ENCODE measurements around the gene CARS1.

The CARS1 gene

DNA sequence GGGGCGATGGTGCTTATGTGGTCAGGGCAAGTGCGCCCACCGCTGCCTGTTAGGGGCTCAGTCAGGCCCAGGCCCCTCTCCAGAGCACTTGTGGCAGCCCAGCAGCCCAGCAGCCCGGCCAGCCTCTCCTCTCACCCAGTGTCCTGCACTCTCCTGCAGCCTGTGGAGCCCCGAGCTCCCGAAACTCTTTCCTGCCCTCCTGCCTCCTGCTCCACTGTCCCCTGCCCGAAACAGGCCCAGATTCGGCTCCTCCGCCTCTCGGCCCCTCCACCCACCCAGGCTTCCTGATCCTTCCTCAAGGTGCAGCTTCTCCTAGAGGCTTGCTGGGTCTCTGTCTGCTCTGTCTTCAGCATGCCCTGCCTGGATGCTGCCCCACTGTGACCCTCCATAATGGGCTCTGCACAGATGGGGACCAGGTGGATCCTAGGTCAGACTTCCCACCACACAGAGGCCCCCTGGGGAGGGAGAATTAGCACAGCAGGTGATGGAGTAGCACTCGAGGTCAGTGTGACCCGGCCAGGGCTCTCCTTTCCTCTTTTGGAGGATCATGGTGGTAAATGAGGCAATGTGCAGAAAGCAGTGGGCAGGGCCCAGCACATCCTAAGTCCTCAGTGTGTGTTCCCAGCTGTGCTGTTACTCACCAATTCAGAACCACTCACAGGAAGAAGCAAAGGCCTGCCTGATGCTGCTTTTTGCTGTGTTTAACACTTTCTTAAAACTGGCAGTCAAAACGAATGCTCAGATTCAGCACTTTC, 46.5 kb downstream of the CARS1 start:
- no peak for DNase-seq (ENCODE audit: low read depth in 4 of 4, low spot score in 1 of 4)

DNA sequence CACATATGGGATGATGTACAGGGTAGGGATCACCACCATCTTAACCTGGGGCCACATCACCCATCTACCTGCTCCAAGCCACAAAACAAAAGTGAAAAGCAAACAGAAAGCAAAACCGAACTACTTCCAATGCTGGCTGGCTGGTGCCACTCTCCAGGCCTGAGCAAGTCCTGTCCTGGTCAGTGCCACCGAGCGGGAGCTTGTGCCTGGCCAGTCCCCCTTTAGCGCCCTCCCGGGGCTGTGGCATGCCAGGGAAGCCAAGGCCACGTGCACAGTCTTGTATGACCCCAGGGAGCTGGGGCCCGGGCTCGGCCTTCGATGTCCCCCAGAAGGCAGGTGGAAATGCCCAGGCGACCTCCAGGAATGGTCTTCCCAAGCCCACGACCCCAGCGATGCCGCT, 47.2 kb downstream of the CARS1 start:
- DNase-seq (ENCODE audit: low read depth in 4 of 4, low spot score in 1 of 4): no peak

DNA sequence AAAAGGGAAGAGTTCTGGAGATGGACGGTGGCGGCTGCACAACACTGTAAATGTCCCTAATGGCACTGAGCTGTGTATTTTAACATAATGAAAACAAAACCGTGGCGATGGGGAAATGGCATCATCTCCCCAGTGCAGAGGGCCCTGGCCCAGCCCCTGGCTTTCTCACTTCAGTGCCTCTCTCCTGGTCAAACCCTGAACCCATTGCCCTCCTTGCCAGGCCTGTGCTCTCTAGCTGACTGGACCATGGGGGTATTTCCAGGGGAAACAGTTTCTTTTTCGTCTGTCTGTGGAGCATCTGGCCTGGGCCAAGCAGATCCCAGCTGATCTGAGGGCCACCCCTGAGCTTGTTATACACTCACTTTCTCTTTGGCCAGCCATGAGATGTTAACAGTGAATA, 47.7 kb downstream of the CARS1 start:
- no peak for DNase-seq (ENCODE audit: low read depth in 4 of 4, low spot score in 1 of 4)

DNA sequence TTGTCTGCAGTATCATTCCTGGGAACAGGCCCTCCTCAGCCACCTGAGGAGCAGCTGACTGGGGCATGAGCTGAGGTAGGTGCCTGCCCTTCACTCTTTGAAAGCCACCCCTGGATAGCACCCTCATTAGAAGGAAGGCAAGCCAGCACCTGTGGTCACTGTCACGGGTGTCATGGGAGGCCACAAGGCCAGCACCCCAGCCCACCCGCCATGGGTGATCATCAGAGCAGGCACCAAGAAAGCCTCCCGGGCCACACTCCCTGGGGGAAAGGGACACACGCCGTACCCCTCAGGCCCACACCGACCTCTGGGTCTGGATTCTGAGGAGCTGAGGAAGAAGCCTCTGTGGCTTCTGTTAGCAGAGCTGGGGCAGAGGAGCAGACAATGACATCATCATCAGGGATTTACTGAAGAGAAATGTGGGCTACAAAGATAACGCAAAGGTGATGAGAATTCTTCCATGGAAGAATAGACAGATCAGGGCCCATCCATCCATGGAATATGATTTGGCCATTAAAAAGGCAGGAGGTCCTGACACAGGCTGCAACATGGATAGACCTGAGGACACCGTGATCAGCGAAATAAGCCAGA, 48.4 kb downstream of the CARS1 start:
- no peak for DNase-seq (ENCODE audit: low read depth in 4 of 4, low spot score in 1 of 4)

DNA sequence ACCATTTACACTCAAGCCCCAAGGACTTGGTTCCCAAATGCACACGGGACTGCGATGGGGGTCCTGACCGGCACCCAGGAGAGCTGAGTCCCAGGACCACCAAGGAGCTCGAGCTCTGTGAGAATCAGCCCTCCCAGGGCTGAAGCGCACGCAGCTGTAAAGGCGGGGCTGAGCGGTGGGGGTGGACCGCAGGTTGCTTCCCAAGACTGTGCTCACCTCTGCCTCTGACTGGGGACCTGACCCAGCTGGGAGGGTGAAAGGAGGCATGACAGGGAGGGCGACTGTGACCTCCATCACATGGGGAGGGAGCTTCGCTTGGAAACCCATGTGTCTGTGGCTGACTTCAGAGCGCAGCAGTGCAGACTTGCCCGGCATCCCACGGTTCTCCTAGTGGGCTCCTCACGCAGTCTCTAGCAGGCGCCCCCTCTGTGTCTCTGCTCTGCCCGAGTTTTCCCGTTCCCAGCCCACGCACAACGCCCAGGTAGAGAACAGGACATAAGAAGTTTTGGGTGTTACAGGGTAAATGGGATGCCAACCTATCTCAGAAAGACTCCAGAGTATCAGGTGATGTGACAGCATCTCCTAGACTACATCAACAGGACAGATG, 49.7 kb downstream of the CARS1 start:
- no peak for DNase-seq (ENCODE audit: low read depth in 4 of 4, low spot score in 1 of 4)

DNA sequence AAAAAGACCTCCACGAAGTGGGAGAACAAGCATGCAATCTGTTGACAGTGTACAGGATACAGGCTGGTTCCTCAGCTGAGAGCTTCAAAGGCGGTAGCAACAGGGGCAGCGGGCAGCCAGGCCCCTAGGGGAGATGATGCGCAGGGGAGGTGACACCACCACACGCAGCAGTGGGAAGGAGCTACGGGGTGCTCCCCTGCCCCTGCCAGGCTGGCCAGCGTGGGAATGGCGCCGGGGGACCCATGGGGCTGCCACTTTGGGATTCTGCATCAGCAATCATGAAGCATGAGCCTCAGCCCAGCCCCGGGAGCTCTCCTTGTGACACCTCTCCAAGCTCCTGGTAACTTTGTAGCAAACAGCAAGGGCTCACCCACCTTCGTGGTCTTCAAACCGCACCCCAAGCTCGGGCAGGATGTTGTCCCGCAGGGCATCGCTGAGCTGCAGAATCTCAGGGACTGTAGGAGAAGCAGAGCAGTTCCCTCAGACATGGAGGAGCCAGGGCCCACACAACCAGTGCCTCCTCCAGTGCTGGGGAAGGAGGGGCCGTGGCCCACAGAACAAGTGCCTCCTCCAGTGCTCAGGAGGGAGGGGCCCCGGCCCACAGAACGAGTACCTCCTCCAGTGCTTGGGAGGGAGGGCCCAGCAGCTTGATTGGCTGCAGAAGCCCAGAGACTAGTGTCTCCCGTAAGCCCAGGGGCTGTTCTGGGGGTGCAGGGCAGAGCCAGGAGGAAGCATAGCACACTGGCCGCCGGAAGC, 50.5 kb downstream of the CARS1 start:
- DNase-seq (ENCODE audit: low read depth in 4 of 4, low spot score in 1 of 4): no peak

DNA sequence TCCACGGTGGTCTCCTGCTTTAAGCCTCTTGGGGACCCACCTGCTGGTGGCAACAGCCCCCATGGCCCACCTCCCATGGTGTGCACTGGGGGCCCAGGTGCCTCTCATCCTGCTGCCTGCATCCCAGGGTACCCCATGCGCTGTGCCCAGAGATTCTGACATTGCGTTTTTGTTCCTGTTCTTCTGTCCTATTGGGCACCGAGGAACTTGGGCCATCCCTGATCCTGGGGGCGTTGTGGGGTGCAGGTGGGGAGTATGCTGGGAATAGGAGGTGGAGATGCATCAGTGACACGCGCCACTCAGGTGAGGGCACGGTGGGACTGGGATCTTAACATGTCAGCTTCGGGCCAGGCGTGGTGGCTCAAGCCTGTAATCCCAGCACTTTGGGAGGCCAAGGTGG, 52.7 kb downstream of the CARS1 start:
- DNase-seq (ENCODE audit: low read depth in 4 of 4, low spot score in 1 of 4): no peak

DNA sequence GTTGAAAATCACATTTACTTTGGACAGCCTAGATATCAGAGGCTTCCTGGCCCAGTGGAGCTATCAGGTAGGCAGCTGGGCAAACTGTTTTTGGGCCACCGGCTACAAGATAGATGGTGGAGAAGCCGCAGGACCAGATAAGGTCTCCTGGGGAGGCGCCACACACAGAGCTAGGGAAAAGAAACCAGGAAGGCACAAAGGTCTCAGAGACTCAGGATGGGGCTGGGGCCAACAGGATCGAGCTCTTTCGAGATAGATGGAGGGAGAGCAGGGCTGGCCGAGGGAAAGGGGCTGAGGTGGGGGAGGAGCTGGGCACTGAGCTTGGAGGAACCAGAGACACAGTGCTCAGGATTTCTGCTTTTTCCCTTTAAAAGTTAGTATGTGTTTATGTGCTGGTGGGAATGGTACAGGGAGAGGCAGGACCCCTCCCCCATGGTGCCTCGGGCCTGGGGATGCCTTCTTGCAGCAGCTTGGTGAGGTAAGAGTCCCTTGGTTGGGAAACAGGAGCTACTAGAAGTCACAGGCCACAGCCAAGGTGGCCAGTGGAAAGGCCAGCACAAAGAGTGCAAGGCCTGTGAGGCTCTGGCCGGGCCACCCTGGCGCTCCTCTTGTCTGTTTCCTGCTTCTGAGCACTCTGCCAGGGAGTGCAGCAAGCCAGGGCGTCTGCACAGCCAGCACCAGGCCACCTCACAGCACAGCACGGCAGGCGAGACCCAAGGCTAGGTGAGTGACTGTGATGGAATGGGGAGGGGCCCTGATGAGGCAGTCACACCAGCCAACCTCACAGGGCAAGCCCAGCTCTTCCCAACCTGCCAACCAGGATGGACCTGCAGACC, 53.6 kb downstream of the CARS1 start:
- DNase-seq (ENCODE audit: low read depth in 4 of 4, low spot score in 1 of 4): no peak

DNA sequence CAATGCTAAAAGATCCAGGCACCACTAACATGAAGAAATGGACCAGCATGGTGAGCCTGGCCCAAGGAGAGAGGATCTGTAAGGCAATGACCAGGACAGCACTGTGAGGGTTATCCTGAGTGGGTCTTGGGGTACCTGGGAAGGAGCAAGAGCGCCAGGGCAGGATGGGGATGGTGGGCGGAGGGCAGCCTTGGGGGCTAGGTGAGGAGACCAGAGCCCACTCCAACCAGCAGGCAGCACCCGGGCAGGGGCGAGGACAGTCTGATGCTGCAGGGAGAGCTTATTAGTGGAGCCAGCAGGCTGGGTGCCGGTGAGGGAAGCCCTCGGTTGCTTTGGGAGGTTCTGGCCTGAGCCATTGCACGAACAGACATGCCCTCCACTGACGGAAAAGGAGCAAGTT, 54.4 kb downstream of the CARS1 start:
- no peak for DNase-seq (ENCODE audit: low read depth in 4 of 4, low spot score in 1 of 4)

DNA sequence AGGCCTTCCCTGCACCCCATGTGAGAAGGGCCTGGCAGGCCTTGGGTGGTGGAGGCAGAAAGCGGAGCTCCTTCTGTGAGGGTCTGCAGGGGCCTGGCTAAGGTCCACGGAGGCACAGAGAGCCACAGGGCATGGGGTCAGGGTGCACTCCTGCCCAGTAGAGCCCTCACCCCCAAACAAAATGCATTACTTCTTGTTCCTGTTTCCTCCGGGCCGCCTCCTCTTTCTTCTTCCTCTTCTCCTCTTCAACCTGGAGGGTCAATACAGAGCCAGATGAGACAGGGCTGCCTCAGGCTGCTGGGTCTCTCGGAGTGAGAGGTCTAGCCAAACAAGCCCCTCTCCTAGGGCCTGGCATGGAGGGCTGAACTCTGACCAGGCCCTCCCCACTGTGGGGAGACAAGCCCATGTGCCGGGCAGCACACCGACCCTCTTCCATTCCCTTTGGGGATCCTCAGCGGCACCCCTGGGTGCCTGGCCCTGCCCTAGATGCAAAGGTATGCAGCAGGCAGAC, 54.8 kb downstream of the CARS1 start:
- DNase-seq (ENCODE audit: low read depth in 4 of 4, low spot score in 1 of 4): no peak

DNA sequence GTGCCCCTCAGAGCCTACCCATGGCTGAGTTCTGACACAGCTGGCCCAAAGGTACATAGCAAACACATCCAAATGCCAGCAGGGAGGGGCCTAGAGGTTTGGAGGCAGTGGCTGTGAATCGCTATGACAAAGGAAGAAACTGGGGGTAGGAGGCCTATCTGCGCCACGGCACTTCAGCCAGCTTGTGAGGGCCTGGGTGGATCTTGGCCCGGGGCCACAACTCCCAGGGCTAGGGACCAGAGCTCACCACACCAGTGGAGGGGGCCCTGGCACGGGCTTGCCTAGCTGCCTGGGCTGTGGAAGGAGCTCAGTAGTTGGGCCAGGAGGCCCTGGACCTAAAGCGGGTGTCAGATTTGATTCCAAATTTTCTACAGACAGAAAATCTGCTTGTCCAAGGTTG, 55.7 kb downstream of the CARS1 start:
- DNase-seq (ENCODE audit: low read depth in 4 of 4, low spot score in 1 of 4): no peak

DNA sequence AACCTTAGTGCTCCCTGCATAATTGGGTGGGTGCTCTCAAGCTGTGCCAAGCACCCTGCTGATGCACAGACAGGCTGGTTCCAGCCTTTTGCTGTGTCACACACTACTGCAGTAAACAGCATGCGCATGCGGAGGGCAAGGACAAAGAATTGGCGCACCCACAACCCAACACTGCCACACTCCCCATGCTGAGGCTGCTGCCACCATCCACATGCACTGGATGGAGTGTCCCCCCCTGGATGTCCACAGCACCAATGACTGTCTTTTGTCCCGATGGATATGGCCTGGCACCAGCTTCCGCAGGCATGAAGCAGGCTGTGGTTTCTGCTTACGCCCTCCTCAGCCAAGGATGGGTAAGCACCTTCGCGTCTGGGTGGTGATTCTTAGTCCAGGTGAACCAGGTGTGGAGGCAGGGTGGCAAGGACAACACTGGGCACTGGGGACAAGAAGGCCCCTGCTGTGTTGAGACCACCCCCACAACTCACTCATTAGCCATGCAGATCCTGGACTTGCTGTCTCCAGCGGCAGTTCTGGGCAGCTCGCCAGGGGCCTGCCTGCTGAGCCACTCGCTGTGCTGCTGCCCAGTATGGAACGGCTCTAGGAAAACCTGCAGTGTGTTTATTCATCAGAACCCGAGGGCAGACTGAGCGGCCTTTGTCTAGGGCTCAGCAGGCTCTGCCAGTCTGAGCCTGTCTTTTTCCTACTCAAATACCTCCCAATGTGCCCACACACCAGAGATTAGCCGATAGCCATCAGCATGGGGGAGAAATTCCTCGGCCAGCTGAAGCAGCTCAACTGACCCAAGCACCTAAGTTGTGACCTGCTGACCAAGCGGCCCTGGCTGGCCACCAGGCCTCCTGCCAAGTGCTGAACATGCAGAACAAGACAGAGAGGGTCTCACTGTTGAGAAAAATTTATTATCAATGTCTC, 56.9 kb downstream of the CARS1 start:
- no peak for DNase-seq (ENCODE audit: low read depth in 4 of 4, low spot score in 1 of 4)

DNA sequence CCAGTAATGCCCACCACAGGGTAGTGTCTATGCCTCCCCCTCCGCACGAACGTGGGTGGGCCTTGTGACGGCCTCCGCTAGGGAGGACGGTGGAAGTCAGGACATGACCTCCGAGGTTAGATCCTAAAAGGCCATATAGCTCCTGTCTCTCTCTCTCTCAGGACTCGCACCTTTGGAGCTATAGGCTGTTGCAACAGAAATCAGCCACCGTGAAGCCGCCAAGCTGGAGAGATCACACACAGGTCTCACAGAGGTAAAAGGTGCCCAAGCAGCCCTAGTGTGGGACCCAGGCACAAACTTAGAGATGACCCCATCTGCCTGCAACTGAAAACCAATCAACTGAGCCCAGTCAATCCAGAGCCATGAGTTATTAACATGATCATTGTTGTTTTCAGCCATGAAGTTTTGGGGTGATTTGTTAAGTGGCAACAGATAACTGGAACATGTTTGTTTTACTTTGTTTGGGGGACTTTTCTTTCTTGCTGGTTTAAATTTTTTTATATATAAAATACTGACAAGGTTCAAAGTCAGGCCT, 57.7 kb downstream of the CARS1 start:
- no peak for DNase-seq (ENCODE audit: low read depth in 4 of 4, low spot score in 1 of 4)

DNA sequence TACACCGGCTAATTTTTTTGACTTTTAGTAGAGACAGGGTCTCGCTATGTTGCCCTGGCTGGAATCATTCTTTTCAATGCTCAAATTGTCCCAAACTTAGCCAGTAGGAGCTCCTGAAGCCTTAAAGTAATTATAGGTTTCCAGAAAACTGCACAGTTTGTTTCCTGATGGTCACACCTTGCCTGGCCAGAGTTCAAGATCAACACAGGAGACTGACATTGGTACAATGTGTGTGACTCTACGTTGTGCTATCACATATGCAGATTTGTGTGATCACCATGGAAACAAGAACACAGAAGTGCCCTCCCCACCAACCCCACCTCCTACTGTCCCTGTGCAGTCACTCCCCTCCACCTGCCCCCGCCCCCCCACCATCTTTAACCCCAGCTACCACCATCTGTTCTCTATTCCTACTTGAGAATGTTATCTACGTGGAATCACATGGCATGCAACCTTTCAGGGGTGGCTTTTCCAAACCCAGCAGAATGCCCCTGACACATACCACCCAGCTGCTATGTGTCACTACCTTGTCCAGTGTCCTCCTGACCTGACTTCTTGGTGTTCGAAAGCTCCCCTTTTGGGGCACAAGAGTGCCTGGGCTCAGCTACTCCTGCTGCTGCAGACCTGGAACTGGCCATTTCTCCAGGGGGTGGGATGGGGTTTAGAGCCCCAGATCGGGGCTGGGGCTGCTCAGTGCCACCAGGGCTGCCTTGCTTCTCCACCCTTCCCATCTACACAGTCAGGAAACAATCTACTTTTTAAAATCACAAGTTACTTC, 59.0 kb downstream of the CARS1 start:
- no peak for DNase-seq (ENCODE audit: low read depth in 4 of 4, low spot score in 1 of 4)

DNA sequence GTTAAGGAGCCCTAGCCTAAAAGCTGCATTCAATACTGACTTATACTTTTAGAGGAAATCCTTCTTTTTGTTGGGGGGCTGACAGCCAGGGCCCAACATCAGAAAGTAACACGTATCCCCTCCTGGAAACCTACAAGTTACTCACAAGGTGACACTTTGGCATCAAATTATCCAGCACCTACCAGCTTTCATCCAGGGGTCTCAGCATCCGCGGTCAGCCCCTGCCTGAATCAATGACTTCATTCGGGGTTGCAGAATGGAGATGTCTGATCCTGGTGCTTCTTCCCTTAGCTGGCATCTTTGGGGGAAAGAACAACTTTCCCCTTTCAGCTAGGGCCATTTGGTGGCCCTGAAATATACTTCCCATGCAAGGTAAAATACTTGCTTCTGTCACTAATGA, 59.8 kb downstream of the CARS1 start:
- DNase-seq (ENCODE audit: low read depth in 4 of 4, low spot score in 1 of 4): no peak

DNA sequence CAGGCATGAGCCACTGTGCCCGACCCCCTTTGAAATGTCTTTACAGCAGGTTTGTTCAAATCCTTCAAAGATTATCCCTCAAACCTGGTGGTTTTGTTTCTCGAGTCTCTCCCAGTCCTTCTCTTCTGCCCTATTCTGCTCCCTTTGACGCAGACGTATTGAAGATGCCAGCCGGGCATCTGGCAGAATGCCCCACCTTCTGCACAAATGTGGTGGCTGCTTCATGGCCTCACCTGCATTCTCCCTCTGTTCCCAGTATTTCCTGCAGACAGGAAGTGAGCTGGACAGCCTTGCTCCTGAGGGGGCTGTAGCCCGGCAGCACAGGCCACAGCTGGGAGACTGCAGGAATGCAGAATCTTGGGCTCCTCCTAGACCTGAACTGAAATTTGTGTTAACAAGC, 60.2 kb downstream of the CARS1 start:
- no peak for DNase-seq (ENCODE audit: low read depth in 4 of 4, low spot score in 1 of 4)

DNA sequence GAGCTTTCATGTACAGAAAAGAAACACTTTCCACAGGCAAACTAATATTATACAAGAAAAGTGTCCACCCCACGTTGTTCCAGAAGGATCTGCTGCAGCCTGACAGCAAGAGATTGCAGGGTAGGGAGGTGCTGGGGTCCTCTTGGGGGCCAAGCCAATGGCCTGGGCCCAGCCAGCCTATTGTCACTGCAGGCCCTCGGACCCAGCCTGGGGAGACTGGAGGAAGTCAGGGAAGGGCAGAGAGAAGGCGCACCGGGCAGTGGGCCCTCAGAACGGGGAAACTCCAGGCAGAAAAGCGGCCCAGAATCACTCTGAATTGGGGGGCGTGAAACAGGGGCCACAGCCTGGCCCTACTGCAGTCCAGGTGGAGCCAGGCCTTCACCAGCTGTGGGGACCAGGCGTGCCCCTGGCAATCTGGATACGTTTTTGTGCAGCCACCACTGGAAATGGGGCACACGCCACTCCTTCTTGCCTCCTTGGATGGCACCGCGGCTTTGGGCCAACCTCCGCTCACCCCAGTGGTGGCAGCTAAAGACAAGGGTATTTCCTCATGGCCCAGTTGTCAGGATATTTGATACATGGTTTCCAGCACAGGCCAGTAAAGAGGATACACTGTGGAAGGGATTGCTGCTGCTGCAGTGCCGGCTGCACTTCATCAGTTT, 61.2 kb downstream of the CARS1 start:
- no peak for DNase-seq (ENCODE audit: low read depth in 4 of 4, low spot score in 1 of 4)

DNA sequence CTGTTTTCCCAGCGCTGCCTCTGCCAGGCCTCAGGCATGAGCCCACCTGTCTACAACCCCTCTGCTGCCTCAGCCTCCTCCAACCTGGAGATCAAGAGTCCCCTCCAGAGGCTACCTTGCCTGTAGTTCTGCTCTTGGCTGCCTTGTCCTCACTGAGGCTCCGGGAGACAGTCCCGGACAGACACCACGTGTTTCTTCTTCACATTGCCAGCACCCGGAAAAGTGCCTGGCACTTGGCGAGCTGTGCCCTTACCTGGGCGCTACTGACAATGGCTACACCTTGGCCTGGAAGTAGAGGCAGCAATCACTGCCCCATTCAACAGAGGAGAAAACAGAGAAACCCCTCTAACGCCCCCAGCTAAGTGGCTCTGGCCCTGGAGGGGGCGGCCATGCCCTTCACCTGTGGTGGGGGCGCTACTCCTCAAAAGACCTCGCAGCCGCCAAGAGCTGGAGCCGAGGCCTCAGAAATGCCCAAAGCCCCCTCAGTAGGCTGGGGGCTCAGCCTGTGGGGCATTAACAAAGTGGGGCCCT, 62.1 kb downstream of the CARS1 start:
- DNase-seq (ENCODE audit: low read depth in 4 of 4, low spot score in 1 of 4): no peak
